SK-N-SH (cell line): ENCODE measurements around the gene FKBP2. TPM values are rescaled to one million over a fixed set of nuclear protein-coding genes. Genes with fewer than 3 reads are reported as not detected.

Experiments
- CTCF ChIA-PET: fragments of 300-600, 350-600 bp; formaldehyde crosslinking; extraction: SDS; loops from one replicate; lab custom pipeline; 2021; lab: Yijun Ruan, JAX
- POLR2A ChIA-PET: fragments of 350-600 bp; sonication (Branson Sonifier 250); formaldehyde crosslinking; extraction: SDS; loops from one replicate; lab custom pipeline; 2020; ENCODE audit warnings: antibody characterized with exemption, inconsistent platforms; lab: Yijun Ruan, JAX
- DNase-seq: peaks from one replicate; pipeline ENCODE4 v3.0.0; 2012
- H2AFZ ChIP-seq: fragments of 200-600 bp; sonication (generic); 2 replicates; pipeline ENCODE4 v1.8.1; 2016; ENCODE audit warnings: antibody characterized with exemption, mild to moderate bottlenecking, low read depth
- H3F3A ChIP-seq: fragments of 200-600 bp; sonication (generic); replicated peaks from 2 replicates; pipeline ENCODE3; 2016; ENCODE audit warnings: antibody characterized with exemption, mild to moderate bottlenecking; ENCODE audit not compliant: insufficient read depth
- H3K27ac ChIP-seq, 2 experiments: fragments of 200-500 bp in 1 of 2; fragments of 200-600 bp in 1 of 2; sonication (Bioruptor generic) in 1 of 2; sonication (generic), shearing (Covaris generic) in 1 of 2; 2 replicates each; pipeline versions ENCODE4 v1.5.1 to v1.6.1; 2014 to 2016; ENCODE audit warnings: low read depth in 2 of 2, inconsistent platforms in 1 of 2, low read length in 1 of 2, mild to moderate bottlenecking in 1 of 2, mixed read lengths in 1 of 2
- H3K27me3 ChIP-seq: fragments of 200-600 bp; sonication (generic), shearing (Covaris generic); 2 replicates; pipeline ENCODE4 v1.6.1; 2016; ENCODE audit warnings: mixed run types; ENCODE audit not compliant: insufficient read depth
- H3K36me3 ChIP-seq, 2 experiments: fragments of 200-500 bp in 1 of 2; fragments of 200-600 bp in 1 of 2; sonication (Bioruptor generic) in 1 of 2; sonication (generic) in 1 of 2; replicated peaks in 1 of 2; 2 replicates each; pipeline versions ENCODE3 to v1.5.1; 2014 to 2016; ENCODE audit warnings: low read length in 1 of 2, mild to moderate bottlenecking in 1 of 2; ENCODE audit not compliant: insufficient read depth in 2 of 2, control insufficient read depth in 1 of 2
- H3K4me1 ChIP-seq, 2 experiments: fragments of 200-500 bp in 1 of 2; fragments of 200-600 bp in 1 of 2; sonication (Bioruptor generic) in 1 of 2; sonication (generic), shearing (Covaris generic) in 1 of 2; 2 replicates each; pipeline versions ENCODE4 v1.5.1 to v1.6.1; 2014 to 2016; ENCODE audit warnings: low read depth in 1 of 2, low read length in 1 of 2, mixed run types in 1 of 2; ENCODE audit not compliant: insufficient read depth in 2 of 2, control insufficient read depth in 1 of 2
- H3K4me2 ChIP-seq: fragments of 200-600 bp; sonication (generic), shearing (Covaris generic); 2 replicates; pipeline ENCODE4 v1.6.1; 2017; ENCODE audit warnings: mixed run types
- H3K4me3 ChIP-seq, 2 experiments: fragments of 200-500 bp in 1 of 2; fragments of 200-600 bp in 1 of 2; sonication (Bioruptor generic) in 1 of 2; sonication (generic), shearing (Covaris generic) in 1 of 2; 2 replicates each; pipeline versions ENCODE4 v1.5.1 to v1.8.1; 2014 to 2016; ENCODE audit warnings: low read depth in 2 of 2, inconsistent platforms in 1 of 2, low read length in 1 of 2, mild to moderate bottlenecking in 1 of 2, mixed read lengths in 1 of 2, moderate library complexity in 1 of 2
- H3K79me2 ChIP-seq: fragments of 200-600 bp; sonication (generic); 2 replicates; pipeline ENCODE4 v1.8.1; 2017; ENCODE audit warnings: mild to moderate bottlenecking; ENCODE audit not compliant: insufficient read depth
- H3K9ac ChIP-seq: fragments of 200-600 bp; sonication (generic); 2 replicates; pipeline ENCODE4 v1.6.1; 2017; ENCODE audit warnings: mixed run types
- H3K9me2 ChIP-seq: fragments of 200-600 bp; sonication (generic); 2 replicates; pipeline ENCODE4 v1.6.1; 2017; ENCODE audit warnings: mixed run types
- H3K9me3 ChIP-seq: fragments of 200-600 bp; sonication (generic); 2 replicates; pipeline ENCODE4 v1.6.1; 2017; ENCODE audit warnings: mixed run types, mild to moderate bottlenecking, moderate library complexity
- H4K20me1 ChIP-seq: fragments of 200-600 bp; sonication (generic); 2 replicates; pipeline ENCODE4 v1.6.1; 2017; ENCODE audit warnings: mild to moderate bottlenecking, mixed run types; ENCODE audit not compliant: insufficient read depth
- EP300 ChIP-seq, 2 experiments: IDR thresholded peaks; 2 replicates each; pipeline versions ENCODE4 v1.4.0 to v1.6.1; 2012; ENCODE audit warnings: borderline replicate concordance in 1 of 2, low read depth in 1 of 2, low read length in 1 of 2
- FOXJ3 ChIP-seq: sonication (generic); formaldehyde crosslinking; IDR thresholded peaks from 2 replicates; pipeline ENCODE4 v1.5.1; 2020; ENCODE audit warnings: mild to moderate bottlenecking, missing genetic modification reagents
- NFIC ChIP-seq: IDR thresholded peaks from 2 replicates; pipeline ENCODE4 v1.4.0; 2012; ENCODE audit warnings: borderline replicate concordance
- RFX5 ChIP-seq: IDR thresholded peaks from 2 replicates; pipeline ENCODE4 v1.6.1; 2012; ENCODE audit warnings: mild to moderate bottlenecking, improper control_type of control experiment, low read length
- RXRA ChIP-seq: IDR thresholded peaks from 2 replicates; pipeline ENCODE4 v1.4.0; 2012; ENCODE audit warnings: low read depth, mild to moderate bottlenecking, borderline replicate concordance
- SMC3 ChIP-seq: IDR thresholded peaks from 2 replicates; pipeline ENCODE4 v1.6.1; 2012; ENCODE audit warnings: low read depth, low read length, improper control_type of control experiment
- WGBS: methylation state at CpG from one replicate; pipeline ENCODE4 v1.1.6; 2017; ENCODE audit warnings: low lambda C conversion rate; 5-methylcytosine and 5-hydroxymethylcytosine counted together
- polyA plus RNA-seq, 3 experiments: library from polyadenylated mRNA; depleted of rRNA; stranded (reverse); fragments of >200 nt; gene quantifications; 2 replicates each; pipeline ENCODE4 v1.2.3, GENCODE V29; 2012
- TF ChIP-seq, protein P1 (sequence below): IDR thresholded peaks from 2 replicates; pipeline ENCODE4 v1.6.1; 2012; ENCODE audit warnings: mild to moderate bottlenecking, low read depth, low read length, moderate library complexity

Gene FKBP2
- polyA plus RNA-seq, 1 of the 3 experiments (the other 2 are of a cell fraction), result 127 TPM

DNA sequence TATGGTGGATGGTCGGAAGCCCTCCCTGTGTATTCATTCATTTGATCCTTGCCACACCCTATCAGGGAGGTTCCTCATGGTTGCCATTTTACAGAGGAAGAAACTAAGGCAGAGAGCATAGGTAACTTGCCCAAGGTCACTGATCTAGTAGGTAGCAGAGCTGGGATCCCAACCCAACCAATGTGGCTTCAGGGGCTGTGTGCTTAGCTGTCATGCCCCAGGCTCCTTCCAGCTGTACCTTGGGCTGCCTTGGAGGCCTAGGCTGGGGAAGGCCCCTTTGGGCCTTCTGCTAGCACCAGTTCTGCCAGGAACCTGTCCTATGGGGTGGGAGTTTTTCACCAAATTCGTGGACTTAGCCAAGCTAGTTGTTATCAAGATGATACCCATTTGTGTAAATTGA lies 34.9 kb downstream of the FKBP2 start (continued):
- TF ChIP-seq, protein P1, sequence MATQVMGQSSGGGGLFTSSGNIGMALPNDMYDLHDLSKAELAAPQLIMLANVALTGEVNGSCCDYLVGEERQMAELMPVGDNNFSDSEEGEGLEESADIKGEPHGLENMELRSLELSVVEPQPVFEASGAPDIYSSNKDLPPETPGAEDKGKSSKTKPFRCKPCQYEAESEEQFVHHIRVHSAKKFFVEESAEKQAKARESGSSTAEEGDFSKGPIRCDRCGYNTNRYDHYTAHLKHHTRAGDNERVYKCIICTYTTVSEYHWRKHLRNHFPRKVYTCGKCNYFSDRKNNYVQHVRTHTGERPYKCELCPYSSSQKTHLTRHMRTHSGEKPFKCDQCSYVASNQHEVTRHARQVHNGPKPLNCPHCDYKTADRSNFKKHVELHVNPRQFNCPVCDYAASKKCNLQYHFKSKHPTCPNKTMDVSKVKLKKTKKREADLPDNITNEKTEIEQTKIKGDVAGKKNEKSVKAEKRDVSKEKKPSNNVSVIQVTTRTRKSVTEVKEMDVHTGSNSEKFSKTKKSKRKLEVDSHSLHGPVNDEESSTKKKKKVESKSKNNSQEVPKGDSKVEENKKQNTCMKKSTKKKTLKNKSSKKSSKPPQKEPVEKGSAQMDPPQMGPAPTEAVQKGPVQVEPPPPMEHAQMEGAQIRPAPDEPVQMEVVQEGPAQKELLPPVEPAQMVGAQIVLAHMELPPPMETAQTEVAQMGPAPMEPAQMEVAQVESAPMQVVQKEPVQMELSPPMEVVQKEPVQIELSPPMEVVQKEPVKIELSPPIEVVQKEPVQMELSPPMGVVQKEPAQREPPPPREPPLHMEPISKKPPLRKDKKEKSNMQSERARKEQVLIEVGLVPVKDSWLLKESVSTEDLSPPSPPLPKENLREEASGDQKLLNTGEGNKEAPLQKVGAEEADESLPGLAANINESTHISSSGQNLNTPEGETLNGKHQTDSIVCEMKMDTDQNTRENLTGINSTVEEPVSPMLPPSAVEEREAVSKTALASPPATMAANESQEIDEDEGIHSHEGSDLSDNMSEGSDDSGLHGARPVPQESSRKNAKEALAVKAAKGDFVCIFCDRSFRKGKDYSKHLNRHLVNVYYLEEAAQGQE, result no peak
- TF ChIP-seq SMC3, result no peak

DNA sequence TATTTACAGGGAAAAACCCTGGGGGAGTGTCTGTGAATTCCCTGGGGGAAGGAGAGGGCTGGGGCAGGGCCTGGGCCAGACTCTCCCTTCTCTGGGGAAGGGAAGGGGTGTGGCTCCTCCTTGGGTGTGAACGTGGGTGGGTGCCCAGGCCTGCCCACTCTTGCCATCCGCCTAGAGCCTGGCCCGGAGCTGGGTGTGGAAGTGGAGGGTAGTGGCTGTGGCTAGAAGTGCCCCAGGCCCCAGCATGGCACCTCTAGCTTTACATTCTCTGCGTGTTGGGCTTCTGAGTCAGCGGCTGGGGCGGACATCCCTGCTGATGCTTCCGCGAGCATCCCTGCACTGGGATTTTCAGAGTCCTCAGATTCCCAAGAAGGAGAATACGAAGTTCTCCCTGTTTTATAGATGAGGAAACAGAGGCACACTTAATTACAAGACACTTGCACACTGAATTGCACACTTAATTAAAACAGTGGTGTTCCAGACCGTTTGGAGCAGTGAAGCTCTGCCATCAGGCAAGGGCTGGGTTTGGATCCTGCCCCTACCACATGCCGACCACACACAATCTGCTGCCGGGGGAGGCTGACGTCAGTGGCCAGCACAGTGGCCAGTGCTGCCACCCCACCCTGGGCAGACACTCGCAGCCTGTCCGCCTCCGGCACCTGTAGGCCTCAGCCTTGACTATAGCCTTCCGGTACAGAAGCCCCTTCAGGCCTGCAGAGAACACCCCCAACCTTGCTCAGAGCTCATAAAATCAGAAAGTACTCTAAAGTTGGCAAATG lies 35.9 kb downstream of the FKBP2 start:
- Histone ChIP-seq H3K27ac (no peak overlapping the region), H3K4me1 (peaks cover 0 to 8% of the 10 kb centered on the region in 2 experiments; a peak in 1 of 4 replicates), H4K20me1 (no peaks in the 10 kb centered on the region), H3K9me3 (no peaks in the 10 kb centered on the region), H3K79me2 (peaks cover 17% of the 10 kb centered on the region), H3F3A (peaks cover 10% of the 10 kb centered on the region), H3K4me3 (no peak overlapping the region), H3K27me3 (no peaks in the 10 kb centered on the region), H3K9me2 (no peaks in the 10 kb centered on the region), H3K4me2 (no peak overlapping the region), H3K9ac (no peak overlapping the region), H3K36me3 (peaks cover 3 to 22% of the 10 kb centered on the region in 2 experiments), H2AFZ (no peak overlapping the region)
- CTCF ChIA-PET, result interaction anchor here (0.7 to 7.6 kb wide), 4 partner anchors 14 to 78 kb away, joined by 3 to 139 read pairs (median 6); partner anchors contain the start of genes CATSPERZ, ESRRA, KCNK4 and PRDX5
- no peak for DNase-seq
- POLR2A ChIA-PET, result interaction anchor here (0.6 to 1.1 kb wide), 2 partner anchors 8 to 12 kb away, joined by 3 to 4 read pairs; no protein-coding TSS in a partner anchor
- TF ChIP-seq EP300 (IDR thresholded peaks at IDR 0.05; ENCODE audit: borderline replicate concordance in 1 of 2, low read depth in 1 of 2, low read length in 1 of 2) (no peak), FOXJ3 (CRISPR knock-in tag) (no peak), RFX5 (no peak), RXRA (no peak), SMC3 (no peak), NFIC (no peak)
- TF ChIP-seq, protein P1, result no peak
- 86% methylated on average over 14 of the region's 17 CpGs for WGBS
